GM21717 (cell line): ENCODE results near the gene ASTL.

Source experiments
- ATAC-seq: cut with Tn5 transposase; IDR thresholded peaks from one replicate; pipeline ENCODE4 v1.9.1; 2021; ENCODE audit warnings: mild to moderate bottlenecking, moderate library complexity; ENCODE audit not compliant: unreplicated experiment

Gene ASTL

DNA sequence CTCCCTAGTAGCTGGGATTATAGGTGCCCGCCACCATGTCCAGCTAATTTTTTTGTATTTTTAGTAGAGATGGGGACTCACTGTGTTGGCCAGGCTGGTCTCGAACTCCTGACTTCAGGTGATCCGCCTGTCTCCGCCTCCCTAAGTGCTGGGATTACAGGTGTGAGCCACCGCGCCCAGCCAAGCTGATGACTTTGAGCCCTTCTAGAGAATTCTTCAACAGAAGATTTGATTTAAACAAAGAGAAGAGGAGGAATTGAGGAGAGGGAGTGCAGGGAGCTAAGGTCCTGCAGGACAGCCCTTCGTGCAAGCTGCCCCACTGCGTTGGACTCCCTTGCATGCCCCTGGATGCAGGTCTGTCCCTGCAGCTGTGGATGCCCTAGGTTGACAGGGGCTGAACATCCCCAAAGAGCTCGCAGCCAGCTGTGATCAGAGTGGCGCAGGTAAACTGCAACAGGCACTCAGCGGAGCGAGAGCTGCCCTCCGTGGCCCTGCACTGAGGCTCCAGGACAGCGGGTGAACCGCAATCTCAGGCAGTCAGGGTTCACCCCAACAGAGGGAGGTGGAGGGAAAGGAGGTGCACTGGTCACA, 35.6 kb downstream of the ASTL start:
- ATAC-seq: no peak

GRCh38 chr2:96100893-96101304, 37.4 kb downstream of the ASTL start:
- ATAC-seq: no peak

DNA sequence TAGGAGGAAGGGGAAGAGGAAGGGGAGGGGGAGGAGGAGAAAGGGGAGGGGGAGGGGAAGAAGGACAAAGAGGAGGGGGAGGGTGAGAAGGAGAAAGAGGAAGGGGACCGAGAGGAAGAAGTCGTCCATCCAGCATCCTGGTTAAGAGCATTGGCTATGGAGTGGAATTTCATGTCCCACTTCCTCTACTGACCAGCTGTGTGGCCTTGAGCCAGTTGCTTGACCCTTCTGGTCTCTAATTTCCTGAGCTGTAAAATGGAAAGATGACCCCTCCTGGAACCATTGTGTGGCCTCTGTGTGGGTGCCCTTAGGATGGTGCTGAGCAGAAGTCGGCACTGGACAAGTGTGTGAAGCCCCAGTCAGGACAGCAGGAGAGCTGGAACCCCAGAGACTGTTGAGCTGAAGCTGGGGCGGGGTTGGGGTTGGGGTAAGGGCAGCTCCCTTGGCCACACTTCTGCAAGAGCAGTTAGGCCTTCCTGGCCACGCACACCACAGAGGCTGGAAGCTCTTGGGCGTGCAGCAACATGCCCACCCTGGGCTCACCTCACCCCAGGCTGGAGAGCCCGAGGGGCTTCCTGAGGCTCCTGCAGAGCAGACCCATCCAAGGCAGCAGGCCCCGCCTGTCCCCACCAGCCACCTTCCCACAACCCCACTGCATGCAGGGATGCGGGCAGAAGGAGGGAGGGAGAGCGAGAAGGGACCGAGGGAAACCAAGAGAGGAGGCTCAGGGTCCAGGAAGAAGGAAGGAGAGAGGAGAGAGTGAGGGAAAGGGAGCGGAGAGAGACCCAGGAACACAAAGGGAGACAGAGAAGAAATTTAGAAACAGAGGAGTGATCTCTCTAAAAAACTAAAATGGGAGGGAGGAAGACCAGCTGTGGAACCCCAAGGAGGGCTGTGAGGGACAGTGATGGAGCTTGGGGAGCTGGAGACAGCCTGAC, 38.2 kb downstream of the ASTL start:
- ATAC-seq: no peak

DNA sequence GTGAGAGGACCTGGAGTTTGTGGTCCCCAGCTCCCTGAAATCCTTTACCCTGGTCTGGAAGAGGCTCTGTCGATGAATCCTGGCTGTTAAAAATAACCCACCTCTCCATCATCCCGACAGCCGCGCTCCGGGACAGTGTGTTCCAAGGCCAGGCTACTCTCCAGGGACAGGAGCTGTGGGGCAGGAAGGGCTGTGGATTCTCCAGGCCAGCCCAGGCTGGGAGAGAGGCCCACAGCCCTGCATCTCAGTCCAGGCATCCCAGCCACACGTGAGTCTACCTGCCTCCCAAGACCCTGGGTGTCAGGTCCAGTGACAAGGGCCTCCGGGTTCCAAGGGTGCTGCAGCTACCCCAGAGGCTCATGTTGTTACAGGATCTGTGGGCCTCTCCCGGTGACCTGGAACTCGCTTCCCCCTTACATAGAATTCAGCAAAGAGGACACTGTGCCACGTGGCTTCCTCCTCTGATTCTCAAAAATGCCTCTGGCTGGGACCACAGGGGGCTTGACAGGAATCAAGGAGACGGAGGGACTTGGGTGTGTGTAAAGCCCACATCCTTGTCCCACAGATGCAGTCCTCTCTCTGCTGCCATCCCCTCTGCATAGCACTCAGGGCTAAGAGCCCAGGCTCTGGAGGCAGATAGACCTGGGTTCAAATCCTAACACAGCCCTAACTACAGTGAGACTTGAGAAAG, 39.3 kb downstream of the ASTL start:
- no peak for ATAC-seq

DNA sequence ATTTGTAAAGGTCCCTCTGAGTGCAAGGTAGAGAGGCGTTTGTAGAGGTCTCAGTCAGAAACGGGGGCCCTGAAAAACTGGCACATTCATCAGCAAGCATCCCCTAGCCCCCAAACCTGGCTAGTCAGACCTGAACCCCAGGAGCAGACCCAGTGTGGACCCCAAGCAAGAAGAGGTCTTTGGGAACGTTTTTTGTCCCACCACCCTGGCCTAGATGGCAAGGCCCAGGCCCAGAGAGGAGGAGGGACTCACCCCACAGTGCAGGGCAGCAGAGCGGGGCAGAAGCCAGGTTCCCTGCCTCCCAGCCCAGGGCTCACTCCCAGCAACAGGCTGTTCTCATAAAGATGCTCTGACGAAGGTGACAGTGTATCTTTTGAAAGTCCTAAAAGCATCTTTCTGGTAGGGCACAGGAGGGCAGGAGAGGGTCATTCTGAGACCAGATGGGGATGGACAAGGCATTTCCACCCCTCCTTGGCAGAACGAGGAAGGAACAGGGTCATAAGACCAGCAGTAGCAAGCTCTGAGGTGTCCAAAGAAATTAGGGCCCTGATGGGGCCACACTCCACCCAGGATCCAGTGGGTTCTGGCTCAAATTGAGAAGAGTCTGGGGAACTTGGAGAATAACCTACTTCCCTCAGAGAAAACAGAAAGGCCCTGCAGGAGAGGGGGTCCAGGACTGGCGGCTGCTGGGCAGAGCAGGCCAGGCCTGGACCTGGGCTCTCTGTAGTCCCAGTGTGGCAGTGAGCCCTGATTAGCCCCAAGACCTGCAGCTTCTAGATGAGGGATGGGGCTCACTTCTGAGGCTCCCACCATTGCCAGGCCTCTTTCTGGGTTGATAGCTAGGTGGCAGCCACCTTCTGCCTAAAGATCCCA, 40.1 kb downstream of the ASTL start:
- no peak for ATAC-seq

DNA sequence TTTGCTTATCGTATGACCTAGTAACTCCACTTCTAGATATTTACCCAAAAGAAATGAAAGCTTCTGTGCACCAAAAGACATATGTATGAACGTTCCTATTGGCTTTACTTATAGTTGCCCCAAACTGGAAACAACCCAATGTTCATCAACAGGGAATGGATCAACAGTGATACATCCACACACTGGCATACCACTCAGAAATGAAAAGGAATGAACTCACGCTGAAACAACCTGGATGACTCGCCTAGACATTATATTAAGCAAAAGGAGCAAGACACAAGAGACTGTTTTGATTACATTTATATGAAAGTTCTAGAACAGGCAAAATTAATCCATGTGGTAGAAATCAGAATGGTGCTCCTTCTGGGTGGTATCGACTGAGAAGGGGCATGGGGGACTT, 40.9 kb downstream of the ASTL start:
- no peak for ATAC-seq

DNA sequence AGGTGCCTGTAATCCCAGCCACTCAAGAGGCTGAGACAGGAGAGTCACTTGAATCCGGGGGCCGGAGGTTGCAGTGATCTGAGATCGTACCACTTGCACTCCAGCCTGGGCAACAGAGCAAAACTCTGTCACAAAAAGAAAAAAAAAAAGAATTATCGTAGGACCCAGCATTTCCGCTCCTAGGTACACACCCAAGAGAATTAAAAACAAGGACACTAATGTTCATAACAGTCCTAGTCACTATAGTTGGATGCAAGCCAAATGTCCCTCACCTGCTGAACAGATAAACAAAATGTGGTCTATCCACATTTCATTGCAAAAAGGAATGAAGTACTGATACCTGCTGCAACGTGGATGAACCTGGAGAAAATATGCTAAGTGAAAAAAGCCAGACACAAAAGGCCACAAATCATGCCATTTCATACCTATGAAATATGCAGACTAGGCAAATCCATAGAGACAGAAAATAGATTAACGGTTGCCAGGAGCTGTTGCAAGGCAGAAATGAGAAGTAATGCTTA, 43.1 kb downstream of the ASTL start:
- ATAC-seq: no peak

DNA sequence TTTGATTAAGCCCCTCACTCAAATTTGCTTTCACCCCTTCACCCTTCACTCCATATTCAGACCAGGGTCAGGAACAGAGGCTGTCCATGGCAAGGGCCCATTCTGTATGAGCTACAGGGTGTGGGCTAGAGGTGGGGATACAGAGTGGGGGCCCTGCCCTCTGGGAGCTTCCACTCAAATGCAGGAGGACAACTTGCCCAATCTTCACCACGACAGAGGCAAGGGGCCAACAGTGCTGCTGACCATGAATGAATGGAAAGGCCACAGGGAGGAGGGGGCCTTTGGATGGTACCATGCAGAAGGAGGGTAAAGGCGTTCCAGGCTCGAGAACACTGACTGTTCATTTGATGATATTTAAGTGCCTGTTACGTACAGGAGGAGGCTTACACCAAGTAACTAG, 44.8 kb downstream of the ASTL start:
- ATAC-seq: no peak

- ATAC-seq: no peak
These were observed 45.4 kb downstream of the ASTL start for GRCh38 chr2:96092951-96093350.

DNA sequence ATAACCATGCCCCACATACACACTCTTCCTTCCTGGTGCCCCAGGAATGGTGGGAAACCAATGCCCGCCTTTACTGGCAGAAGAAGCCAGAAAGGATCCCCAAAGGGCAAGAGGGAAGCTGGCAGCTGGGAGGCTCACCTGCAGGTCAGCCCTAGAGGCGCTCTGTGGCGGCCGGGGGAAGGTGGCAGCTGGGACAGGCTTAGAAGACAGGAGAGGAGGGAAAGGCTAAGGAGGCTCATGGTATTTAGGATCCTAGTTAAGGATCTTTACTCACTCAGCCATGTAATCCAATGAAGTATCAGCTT, 45.8 kb downstream of the ASTL start:
- no peak for ATAC-seq

- no peak for ATAC-seq
These were observed 46.4 kb downstream of the ASTL start for GRCh38 chr2:96091711-96092572.

DNA sequence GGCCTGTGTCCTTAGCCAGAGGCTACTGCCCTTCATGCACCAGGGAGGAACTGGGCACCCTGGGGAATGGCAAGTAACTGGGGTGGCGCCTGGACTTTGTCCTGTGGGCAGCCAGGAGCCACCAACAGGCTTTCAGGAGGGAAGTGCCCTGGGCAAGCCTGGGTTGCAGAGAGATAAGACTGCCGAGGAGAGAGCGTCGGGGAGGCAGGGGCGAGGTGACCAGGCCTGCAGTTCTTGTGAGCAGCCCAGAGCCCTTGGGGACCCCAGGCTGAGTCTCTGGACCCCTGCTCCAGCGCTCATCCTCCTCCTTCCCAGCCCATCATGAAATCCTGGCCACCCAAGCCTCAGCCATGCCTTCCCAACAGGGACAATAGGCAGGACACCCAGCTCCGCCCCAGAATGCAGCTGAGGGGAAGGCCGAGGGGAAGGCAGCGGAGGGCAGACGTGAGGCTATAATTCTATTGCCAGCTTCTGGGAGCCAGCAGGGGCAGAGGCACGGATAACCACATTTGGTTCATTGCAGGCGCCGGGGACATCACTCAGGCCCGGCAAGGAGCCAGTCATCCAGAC, 47.1 kb downstream of the ASTL start:
- no peak for ATAC-seq

GRCh38 chr2:96090196-96090926, 47.9 kb downstream of the ASTL start:
- no peak for ATAC-seq

DNA sequence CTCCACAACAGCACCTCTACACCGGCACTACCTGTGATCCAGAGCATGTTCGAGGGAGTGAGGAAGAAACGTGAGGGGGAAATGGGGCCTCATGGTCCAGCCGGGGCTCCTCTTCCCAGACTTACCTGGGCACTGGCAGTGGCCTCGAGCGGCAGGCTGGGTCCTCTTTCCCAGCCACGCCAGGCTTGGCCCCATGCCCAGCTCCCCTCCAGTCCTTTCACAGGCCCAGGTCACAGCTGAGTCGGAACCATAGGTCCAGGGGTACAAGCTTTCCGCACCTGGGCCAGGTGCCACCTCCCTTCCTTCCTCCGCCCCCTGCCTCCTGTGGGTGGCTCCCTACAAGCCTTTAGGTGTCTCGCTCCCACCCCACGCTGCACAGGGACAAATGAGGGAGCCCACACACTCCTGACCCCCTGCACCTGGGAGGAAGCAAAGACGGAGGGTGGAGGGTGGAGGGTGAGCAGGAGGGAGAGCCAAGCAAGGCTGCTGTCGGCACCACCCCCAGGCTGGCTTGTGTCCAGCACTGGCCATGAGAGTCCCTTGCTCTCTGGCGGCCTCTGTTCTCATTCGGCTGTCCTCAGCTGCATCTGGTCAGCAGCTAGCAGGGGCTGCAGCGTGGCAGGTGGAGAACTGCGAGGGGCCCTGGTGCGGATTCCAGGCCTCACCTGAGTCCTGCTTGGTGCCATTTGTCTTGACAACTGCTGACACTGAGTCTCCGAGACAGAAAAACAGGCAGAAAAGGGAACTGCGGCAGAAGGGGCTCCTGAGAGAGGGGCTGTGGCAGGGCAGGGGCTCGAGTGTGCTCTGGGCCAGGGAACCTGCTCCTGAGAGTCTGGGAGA, 48.7 kb downstream of the ASTL start:
- ATAC-seq: no peak

DNA sequence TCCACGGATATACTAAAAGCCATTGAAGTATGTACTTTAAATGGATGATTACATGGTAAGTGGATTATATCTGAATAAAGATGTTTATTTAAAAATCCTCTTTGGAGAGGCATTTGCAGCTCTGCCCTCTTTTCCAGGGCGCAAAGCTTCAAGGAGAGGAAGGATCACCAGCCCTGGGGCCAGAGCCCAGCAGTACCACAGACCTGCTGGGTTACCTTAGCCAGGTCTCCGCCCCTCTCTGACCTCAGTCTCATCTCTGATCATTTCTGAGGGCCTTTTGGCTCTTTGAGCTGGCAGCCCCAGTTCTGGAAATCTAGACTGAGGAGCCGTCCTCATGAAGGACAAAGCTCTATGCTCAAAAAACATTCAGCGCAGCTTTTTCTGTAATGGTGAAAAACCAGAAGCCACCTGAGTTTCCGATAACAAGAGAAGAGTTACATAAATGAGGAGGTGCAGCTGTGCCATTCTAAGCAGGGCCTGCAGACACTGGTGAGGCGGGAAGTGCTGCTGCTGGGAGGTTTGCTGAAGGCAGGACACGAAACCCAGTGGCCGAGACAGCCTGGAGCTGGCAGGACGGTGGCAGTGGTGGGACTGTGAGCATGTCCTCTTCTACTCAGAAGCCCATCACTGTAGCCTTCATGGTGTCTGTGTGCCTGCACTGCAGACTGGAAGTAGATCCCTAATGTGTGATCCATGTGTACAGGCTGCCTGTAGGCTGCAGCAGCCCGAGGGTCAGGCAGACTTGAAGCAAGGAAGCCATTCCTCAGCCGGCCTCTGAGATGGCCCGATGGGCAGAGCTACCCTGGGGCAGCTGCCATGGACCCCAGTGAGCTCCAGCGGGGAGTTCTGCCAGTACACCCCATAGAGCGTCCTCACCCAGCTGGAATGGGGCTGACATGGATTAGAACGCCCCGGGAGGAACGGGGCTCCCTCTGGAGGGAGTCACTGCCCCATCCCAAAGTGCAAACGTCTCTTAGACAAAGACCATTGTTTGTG, 49.7 kb downstream of the ASTL start:
- no peak for ATAC-seq

- no peak for ATAC-seq
These were observed 51.2 kb downstream of the ASTL start for GRCh38 chr2:96087130-96087529.
